ENCODE measurements around the gene DNAAF1. TPM values are rescaled to one million over a fixed set of nuclear protein-coding genes. Genes with fewer than 3 reads are reported as not detected.

The DNAAF1 gene
- total RNA-seq, 1 experiment from 2014 or later, result not detected

DNA sequence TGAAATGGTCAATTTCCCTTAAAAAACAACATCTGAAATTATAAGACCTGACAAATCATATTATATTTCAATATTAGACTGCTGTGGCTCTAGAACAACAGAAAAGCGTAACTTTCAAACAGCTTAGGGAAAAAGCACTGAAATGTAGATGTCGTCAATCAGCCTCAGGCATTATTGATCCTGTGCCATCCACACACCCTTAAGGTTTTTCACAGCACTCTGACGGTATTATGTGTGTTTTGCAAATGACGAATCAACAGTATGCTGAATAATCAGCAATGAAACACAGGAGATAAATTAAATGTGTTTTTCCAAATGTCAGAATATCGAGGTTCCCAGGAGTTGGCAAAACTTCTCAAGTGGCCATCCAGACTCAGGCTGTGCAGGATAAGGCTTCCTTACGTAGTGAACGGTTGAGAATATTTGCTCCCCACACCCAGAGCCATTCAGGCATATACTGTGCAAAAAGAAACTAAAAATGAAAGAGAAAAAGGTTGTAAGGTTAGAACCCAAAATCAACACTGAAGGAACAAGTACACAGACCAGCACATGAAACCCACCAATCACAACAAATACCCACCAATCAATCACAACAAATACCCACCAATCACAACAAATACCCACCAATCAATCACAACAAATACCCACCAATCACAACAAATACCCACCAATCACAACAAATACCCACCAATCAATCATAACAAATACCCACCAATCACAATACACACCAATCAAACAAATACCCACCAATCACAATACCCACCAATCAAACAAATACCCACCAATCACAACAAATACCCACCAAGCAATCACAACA lies 20.6 kb upstream of the DNAAF1 start:
- Histone ChIP-seq H3K27me3 (replicated peaks; ENCODE audit: insufficient read depth, low read depth, low read length, poor library complexity) (no peaks in the 10 kb centered on the region), H3K9me3 (ENCODE audit: low read depth, low read length, poor library complexity, severe bottlenecking) (no peaks in the 10 kb centered on the region), H3K36me3 (ENCODE audit: insufficient read depth, low read length, poor library complexity, severe bottlenecking) (peaks cover 33% of the 10 kb centered on the region), H3K4me3 (ENCODE audit: low read depth, low read length, poor library complexity, severe bottlenecking) (no peak overlapping the region), H3K27ac (ENCODE audit: low read depth, low read length, poor library complexity, severe bottlenecking) (no peak overlapping the region), H3K4me1 (ENCODE audit: insufficient read depth, low read length, poor library complexity, severe bottlenecking) (no peaks in the 10 kb centered on the region)
- no TSS peak for BruUV-seq (replicated peaks)
- CTCF ChIA-PET, result no interaction called here
- TF ChIP-seq, protein P1, sequence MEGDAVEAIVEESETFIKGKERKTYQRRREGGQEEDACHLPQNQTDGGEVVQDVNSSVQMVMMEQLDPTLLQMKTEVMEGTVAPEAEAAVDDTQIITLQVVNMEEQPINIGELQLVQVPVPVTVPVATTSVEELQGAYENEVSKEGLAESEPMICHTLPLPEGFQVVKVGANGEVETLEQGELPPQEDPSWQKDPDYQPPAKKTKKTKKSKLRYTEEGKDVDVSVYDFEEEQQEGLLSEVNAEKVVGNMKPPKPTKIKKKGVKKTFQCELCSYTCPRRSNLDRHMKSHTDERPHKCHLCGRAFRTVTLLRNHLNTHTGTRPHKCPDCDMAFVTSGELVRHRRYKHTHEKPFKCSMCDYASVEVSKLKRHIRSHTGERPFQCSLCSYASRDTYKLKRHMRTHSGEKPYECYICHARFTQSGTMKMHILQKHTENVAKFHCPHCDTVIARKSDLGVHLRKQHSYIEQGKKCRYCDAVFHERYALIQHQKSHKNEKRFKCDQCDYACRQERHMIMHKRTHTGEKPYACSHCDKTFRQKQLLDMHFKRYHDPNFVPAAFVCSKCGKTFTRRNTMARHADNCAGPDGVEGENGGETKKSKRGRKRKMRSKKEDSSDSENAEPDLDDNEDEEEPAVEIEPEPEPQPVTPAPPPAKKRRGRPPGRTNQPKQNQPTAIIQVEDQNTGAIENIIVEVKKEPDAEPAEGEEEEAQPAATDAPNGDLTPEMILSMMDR (conservative IDR thresholded peaks at IDR 0.05; ENCODE audit: low read depth, low read length), result no peak
- TF ChIP-seq EZH2 (IDR thresholded peaks at IDR 0.05; ENCODE audit: borderline replicate concordance, low read depth, low read length, poor library complexity, severe bottlenecking), result no peak
- DNase-seq (ENCODE audit: low spot score), result no peak
- intact Hi-C loops (cut with micrococcal nuclease; ENCODE audit: unreplicated experiment), result no loop called here
- POLR2A ChIA-PET (ENCODE audit: low non-redundant PET), result interaction anchor here (0.6 kb wide), 1 partner anchor 13 kb away, joined by 3 read pairs; no protein-coding TSS in a partner anchor

DNA sequence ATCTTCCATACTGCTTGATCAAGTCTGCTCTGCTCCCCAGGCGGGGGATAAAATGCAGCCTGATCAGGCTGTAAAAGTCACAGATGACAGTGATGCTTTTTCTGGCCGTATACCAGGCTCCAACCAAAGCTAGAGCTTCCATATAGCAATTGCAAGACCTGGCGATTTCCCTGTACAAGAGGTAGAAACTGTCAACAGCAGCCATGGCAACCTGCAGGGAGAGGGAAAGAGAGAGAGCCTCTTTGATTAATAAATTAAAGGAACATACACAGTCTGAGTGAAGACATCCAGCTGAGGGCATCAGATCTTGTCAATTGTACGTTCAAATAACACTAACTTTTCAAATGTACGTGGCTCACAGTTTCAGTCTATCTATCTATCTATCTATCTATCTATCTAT lies 14.0 kb upstream of the DNAAF1 start:
- TF ChIP-seq EZH2 (IDR thresholded peaks at IDR 0.05; ENCODE audit: borderline replicate concordance, low read depth, low read length, poor library complexity, severe bottlenecking), result no peak
- TF ChIP-seq, protein P1 (conservative IDR thresholded peaks at IDR 0.05; ENCODE audit: low read depth, low read length), result no peak
- BruUV-seq (replicated peaks), result no TSS peak
- Histone ChIP-seq H3K9me3 (ENCODE audit: low read depth, low read length, poor library complexity, severe bottlenecking) (no peaks in the 10 kb centered on the region), H3K36me3 (ENCODE audit: insufficient read depth, low read length, poor library complexity, severe bottlenecking) (peaks cover 16% of the 10 kb centered on the region), H3K4me3 (ENCODE audit: low read depth, low read length, poor library complexity, severe bottlenecking) (no peak overlapping the region), H3K4me1 (ENCODE audit: insufficient read depth, low read length, poor library complexity, severe bottlenecking) (no peaks in the 10 kb centered on the region), H3K27me3 (replicated peaks; ENCODE audit: insufficient read depth, low read depth, low read length, poor library complexity) (no peaks in the 10 kb centered on the region), H3K27ac (ENCODE audit: low read depth, low read length, poor library complexity, severe bottlenecking) (no peak overlapping the region)
- ChIA-PET CTCF (no interaction called here), POLR2A (ENCODE audit: low non-redundant PET) (no interaction called here)
- intact Hi-C loops (cut with micrococcal nuclease; ENCODE audit: unreplicated experiment), result no loop called here
- DNase-seq (ENCODE audit: low spot score), result no peak

DNA sequence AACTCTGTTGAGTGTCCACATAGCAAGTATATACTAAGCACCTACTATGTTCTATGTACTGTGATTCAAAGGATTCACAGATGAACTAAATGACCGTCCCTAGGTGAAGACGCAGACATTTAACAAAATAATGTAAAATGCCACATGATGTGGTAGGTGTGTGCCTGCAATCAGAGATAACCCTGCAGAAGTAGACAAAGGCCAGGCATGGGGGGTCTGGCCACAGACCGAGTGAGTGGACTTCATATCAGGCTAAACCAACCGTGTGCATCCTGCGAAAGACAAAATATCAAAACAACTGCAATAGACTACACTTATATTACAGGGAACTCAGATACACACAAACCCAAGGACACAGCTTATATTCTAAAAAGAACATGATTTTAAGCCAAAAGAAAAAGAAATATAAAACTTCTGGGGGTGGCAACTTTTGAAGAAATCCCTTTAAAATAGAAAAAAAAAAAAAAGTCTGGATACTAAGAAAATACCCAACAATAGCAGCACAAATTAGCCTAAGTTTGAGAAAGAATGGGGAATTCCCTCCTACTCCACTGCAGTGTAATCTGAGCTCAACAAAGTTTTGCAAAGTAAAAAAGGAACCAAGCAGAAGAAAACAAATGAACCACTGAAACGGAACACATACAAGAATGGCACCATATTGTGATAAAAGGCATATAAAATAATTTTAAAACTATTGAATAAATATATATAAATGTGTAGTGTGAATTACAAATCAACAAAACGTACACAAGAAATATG lies 12.4 kb upstream of the DNAAF1 start:
- no peak for DNase-seq (ENCODE audit: low spot score)
- no peak for TF ChIP-seq EZH2 (IDR thresholded peaks at IDR 0.05; ENCODE audit: borderline replicate concordance, low read depth, low read length, poor library complexity, severe bottlenecking)
- TF ChIP-seq, protein P1 (conservative IDR thresholded peaks at IDR 0.05; ENCODE audit: low read depth, low read length), result no peak
- CTCF ChIA-PET, result no interaction called here

More for the DNA sequence above, 12.4 kb upstream of the DNAAF1 start:
- H3K9me3 ChIP-seq (ENCODE audit: low read depth, low read length, poor library complexity, severe bottlenecking), result no peaks in the 10 kb centered on the region
- no peak overlapping the region for H3K4me3 ChIP-seq (ENCODE audit: low read depth, low read length, poor library complexity, severe bottlenecking)
- no TSS peak for BruUV-seq (replicated peaks)
- H3K4me1 ChIP-seq (ENCODE audit: insufficient read depth, low read length, poor library complexity, severe bottlenecking), result no peaks in the 10 kb centered on the region
- intact Hi-C loops (cut with micrococcal nuclease; ENCODE audit: unreplicated experiment), result no loop called here
- POLR2A ChIA-PET (ENCODE audit: low non-redundant PET), result no interaction called here
- H3K36me3 ChIP-seq (ENCODE audit: insufficient read depth, low read length, poor library complexity, severe bottlenecking), result peaks cover 16% of the 10 kb centered on the region
- H3K27me3 ChIP-seq (replicated peaks; ENCODE audit: insufficient read depth, low read depth, low read length, poor library complexity), result no peaks in the 10 kb centered on the region
- H3K27ac ChIP-seq (ENCODE audit: low read depth, low read length, poor library complexity, severe bottlenecking), result no peak overlapping the region
